Kidney epithelial cell (primary cell): ENCODE results near the gene ZKSCAN2. TPM values are rescaled to one million over a fixed set of nuclear protein-coding genes. Genes with fewer than 3 reads are reported as not detected.

Experiments used
- DNase-seq: peaks from one replicate; pipeline ENCODE4 v3.0.0-alpha.2; 2010; ENCODE audit warnings: low read depth
- H3K27me3 ChIP-seq: 2 replicates; pipeline ENCODE4 v1.6.0; 2011; ENCODE audit warnings: low read length; ENCODE audit not compliant: control insufficient read depth, insufficient read depth
- H3K36me3 ChIP-seq: 2 replicates; pipeline ENCODE4 v1.5.1; 2011; ENCODE audit warnings: low read length; ENCODE audit not compliant: control insufficient read depth, insufficient read depth
- H3K4me3 ChIP-seq: 2 replicates; pipeline ENCODE4 v1.5.1; 2011; ENCODE audit warnings: low read depth, mild to moderate bottlenecking, control low read depth, low read length
- total RNA-seq: library from RNA; depleted of rRNA; stranded (reverse); fragments of >200 nt; gene quantifications from 2 replicates; pipeline ENCODE4 v1.2.3, GENCODE V29; 2015
- TF ChIP-seq, protein P1 (sequence below): IDR thresholded peaks from 2 replicates; pipeline ENCODE4 v1.5.1; 2011; ENCODE audit warnings: mild to moderate bottlenecking, moderate library complexity, low read length, control low read depth, inconsistent platforms; ENCODE audit not compliant: insufficient read depth, poor library complexity, severe bottlenecking

The ZKSCAN2 gene
- total RNA-seq, 1 donor from 2014 or later = 9.0 TPM

DNA sequence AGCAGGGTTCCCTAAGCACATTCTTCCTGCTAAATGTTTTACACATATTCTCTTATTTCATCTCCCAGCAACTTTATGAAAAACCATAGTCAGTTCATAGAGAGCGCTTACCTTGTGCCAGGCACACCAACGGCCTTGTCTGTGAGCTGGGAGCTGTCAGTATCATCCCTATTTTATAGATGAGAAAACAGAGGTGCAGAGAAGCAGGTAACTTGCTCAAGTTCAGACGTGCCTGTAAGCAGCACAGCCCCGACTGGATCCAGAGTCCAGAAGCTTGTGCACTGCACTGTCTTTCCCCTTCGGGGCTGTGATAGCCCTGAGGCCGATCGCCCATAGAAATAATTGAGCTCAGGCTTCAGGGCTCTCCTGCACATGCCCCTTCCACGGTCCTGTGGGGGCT is 34.7 kb downstream of the ZKSCAN2 start:
- TF ChIP-seq, protein P1, sequence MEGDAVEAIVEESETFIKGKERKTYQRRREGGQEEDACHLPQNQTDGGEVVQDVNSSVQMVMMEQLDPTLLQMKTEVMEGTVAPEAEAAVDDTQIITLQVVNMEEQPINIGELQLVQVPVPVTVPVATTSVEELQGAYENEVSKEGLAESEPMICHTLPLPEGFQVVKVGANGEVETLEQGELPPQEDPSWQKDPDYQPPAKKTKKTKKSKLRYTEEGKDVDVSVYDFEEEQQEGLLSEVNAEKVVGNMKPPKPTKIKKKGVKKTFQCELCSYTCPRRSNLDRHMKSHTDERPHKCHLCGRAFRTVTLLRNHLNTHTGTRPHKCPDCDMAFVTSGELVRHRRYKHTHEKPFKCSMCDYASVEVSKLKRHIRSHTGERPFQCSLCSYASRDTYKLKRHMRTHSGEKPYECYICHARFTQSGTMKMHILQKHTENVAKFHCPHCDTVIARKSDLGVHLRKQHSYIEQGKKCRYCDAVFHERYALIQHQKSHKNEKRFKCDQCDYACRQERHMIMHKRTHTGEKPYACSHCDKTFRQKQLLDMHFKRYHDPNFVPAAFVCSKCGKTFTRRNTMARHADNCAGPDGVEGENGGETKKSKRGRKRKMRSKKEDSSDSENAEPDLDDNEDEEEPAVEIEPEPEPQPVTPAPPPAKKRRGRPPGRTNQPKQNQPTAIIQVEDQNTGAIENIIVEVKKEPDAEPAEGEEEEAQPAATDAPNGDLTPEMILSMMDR = no peak
- Histone ChIP-seq H3K4me3 (no peak overlapping the region), H3K36me3 (no peaks in the 10 kb centered on the region), H3K27me3 (no peaks in the 10 kb centered on the region)
- no peak for DNase-seq

DNA sequence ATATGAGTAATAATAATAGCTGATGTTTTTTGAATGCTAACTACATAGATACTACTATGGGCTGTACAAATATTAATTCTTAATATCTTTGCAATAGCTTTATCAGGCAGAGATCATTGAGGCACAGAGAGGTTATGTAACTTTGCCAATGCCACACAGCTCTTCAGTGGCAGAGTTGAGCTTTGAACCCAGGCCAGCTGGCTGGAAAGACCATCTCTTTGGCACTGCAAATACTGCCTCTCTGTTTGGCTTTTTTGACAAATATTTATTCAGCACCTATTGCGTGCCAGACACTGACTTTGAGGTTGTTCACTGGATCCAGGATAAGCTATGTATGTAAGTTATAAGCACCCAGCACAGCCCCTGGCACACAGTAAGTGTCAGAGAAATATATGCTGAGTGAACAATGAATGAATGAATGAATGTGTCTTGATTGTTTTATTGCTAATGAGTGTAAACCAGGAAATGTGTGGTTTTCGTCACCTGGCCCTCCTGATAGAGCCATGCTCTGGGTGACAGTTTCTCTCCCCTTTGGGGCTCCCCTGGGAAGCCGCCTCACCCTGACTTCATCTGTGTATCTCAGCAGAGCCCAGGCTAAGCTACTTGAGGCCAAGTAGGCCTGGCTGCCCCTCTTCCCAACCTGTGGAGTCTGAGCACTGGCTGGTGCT is 38.4 kb downstream of the ZKSCAN2 start:
- no peaks in the 10 kb centered on the region for H3K36me3 ChIP-seq
- H3K27me3 ChIP-seq = peaks cover 4% of the 10 kb centered on the region
- no peak for DNase-seq
- TF ChIP-seq, protein P1 = no peak
- no peak overlapping the region for H3K4me3 ChIP-seq

DNA sequence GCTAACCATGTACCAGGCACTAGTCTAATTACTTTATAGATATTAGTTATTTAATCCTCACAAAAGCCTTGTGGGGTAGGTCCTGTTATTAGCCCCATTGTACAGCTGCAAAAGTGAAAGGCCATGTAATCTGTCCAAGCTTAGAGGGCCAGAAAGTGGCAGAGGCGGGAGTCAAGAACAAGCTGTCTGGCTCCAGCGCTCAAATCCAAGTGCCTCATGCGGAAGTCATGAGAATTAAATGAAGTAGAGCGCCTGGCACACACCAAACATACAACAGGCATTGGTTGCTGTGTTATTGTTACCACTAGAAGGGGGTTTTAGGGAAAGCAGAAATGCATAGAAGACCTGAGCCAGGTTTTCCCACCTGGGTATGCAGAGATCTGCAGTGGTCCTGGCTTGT is 39.7 kb downstream of the ZKSCAN2 start:
- DNase-seq = no peak
- Histone ChIP-seq H3K36me3 (no peaks in the 10 kb centered on the region), H3K4me3 (no peak overlapping the region), H3K27me3 (peaks cover 4% of the 10 kb centered on the region)
- TF ChIP-seq, protein P1 = no peak

DNA sequence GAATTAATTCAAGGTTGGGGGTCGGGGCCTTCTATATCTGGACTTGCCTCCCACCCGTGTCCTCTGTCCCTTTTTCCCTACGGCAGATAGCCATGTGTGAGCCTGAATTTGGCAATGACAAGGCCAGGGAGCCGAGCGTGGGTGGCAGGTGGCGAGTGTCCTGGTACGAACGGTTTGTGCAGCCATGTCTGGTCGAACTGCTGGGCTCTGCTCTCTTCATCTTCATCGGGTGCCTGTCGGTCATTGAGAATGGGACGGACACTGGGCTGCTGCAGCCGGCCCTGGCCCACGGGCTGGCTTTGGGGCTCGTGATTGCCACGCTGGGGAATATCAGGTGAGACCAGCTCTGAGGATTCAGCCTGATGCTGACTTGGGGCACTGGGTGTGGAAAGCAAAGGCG is 40.5 kb downstream of the ZKSCAN2 start:
- TF ChIP-seq, protein P1 = no peak
- H3K36me3 ChIP-seq = no peaks in the 10 kb centered on the region
- peaks cover 4% of the 10 kb centered on the region for H3K27me3 ChIP-seq
- H3K4me3 ChIP-seq = no peak overlapping the region
- no peak for DNase-seq

DNA sequence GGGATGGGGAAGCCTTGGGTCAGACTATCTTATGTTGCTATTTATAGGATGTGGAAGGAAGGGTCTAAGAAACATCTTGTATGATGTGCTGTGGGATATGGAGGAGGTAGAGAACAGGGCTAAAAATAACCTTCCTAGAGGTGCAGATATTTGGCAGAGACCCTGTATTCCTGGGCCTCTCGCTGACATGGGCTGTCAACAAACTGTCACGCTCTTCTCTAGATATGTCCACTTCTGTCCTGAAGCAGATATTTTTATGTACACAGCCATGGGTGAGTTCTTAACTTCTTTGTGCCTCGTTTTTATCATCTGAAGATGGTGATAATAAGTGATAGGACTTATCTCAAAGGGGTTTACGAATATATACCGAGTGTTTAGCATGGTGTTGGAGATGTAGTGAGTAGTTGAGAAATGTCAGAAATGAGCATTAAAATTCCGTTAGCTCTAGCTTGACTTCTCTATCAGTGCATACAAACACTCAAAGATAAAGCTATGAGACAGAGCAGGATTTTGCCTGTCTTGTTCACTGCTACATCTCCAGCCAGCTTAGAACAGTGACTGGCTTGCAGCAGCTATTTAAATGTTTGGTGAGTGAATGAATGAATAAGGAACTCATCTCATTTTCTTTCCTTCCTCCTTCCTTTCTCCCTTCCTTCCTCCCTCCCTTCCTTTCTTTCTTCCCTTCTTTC is 43.8 kb downstream of the ZKSCAN2 start:
- DNase-seq = no peak
- TF ChIP-seq, protein P1 = no peak
- peaks cover 4% of the 10 kb centered on the region for H3K27me3 ChIP-seq
- H3K36me3 ChIP-seq = no peaks in the 10 kb centered on the region
- no peak overlapping the region for H3K4me3 ChIP-seq

DNA sequence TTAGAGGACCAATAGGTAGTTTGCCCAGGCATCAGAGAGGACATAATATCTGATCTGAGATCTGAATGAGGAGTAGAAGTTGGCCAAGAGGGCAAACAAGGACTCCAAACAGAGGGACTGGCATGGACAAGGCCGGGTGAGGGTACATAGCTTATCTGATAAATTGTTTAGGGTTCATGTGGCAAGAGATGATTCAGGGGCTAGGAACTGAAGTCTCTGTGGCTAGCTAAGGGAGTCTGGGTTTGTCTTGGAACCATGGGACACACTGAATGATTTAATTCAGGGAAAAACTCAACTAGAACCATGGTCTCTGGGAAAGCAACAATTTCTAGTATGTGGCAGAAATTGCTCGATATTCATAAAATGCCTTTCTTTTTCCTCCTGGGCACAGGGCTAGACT is 45.0 kb downstream of the ZKSCAN2 start:
- H3K27me3 ChIP-seq = peaks cover 4% of the 10 kb centered on the region
- no peaks in the 10 kb centered on the region for H3K36me3 ChIP-seq
- DNase-seq = no peak
- H3K4me3 ChIP-seq = no peak overlapping the region
- TF ChIP-seq, protein P1 = no peak
